Upper lobe of left lung (tissue), 4 donors: ENCODE results near the gene C1S.

Experiments
- POLR2A ChIP-seq, 4 donors: fragments of 450-650 bp; IDR thresholded peaks; one replicate each; pipeline ENCODE4 v1.5.1; 2016 to 2017; ENCODE audit warnings: antibody characterized with exemption in 4 of 4, mild to moderate bottlenecking in 2 of 4
- TF ChIP-seq, protein P1 (sequence below), 6 experiments: fragments of 450-650 bp in 4 of 6; fragments of 200-600 bp in 2 of 6; sonication (generic) in 2 of 6; IDR thresholded peaks; one replicate each; pipeline ENCODE4 v1.5.1; 2016 to 2019; ENCODE audit warnings: antibody characterized with exemption in 6 of 6

DNA sequence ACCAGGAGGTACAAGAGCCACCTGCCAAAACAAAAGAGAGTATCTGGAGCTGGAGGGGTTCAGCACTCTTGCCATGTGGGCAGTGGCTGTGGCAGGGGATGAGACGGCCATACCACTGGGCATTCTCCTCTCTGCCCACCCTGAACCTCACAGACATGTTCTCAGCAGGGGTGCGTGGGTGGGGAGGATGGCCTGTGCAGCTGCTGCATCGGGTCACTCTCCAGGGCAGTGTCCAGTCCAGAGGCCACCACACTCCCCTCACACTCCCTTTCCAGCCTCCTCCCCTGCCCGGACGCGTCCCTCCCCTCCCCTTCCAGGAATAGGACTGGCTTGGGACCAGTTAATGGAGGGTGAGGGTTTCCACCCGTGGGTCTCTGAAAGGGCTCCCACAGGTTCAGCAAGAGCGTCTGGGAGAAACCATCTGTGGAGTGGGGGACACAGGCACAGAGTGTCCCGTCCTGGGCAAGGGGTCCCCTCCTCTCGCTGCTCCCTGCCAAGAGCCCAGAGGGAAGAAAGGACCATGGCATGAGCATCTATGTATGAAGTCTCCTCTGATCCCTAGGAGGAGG, 31.2 kb downstream of the C1S start:
- TF ChIP-seq, protein P1, sequence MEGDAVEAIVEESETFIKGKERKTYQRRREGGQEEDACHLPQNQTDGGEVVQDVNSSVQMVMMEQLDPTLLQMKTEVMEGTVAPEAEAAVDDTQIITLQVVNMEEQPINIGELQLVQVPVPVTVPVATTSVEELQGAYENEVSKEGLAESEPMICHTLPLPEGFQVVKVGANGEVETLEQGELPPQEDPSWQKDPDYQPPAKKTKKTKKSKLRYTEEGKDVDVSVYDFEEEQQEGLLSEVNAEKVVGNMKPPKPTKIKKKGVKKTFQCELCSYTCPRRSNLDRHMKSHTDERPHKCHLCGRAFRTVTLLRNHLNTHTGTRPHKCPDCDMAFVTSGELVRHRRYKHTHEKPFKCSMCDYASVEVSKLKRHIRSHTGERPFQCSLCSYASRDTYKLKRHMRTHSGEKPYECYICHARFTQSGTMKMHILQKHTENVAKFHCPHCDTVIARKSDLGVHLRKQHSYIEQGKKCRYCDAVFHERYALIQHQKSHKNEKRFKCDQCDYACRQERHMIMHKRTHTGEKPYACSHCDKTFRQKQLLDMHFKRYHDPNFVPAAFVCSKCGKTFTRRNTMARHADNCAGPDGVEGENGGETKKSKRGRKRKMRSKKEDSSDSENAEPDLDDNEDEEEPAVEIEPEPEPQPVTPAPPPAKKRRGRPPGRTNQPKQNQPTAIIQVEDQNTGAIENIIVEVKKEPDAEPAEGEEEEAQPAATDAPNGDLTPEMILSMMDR (IDR thresholded peaks at IDR 0.05): no peak
- no peak for TF ChIP-seq POLR2A (IDR thresholded peaks at IDR 0.05)
